Caco-2 (cell line): ENCODE data around the gene DLG2. TPM values are rescaled to one million over a fixed set of nuclear protein-coding genes. Genes with fewer than 3 reads are reported as not detected.

Source experiments
- BruUV-seq: library from RNA; stranded (reverse); fragments of 400-500 nt; replicated peaks from 2 replicates; lab custom pipeline; 2021; lab: Mats Ljungman, UMichigan
- CTCF ChIA-PET: fragments of 300-600 bp; sonication (Branson Sonifier 250); formaldehyde crosslinking; loops from one replicate; lab custom pipeline; 2022; ENCODE audit warnings: antibody characterized with exemption; lab: Charles Lee
- POLR2A ChIA-PET: fragments of 300-600 bp; sonication (Branson Sonifier 250); formaldehyde crosslinking; loops from one replicate; lab custom pipeline; 2022; ENCODE audit warnings: antibody characterized with exemption; lab: Charles Lee
- DNase-seq, 2 experiments: peaks; one replicate each; pipeline versions ENCODE4 v3.0.0 to v3.0.0-alpha.2; 2020 to 2022
- H3K27me3 ChIP-seq: replicated peaks from 2 replicates; pipeline ENCODE4 v1.6.0; 2011; ENCODE audit warnings: low read length; ENCODE audit not compliant: control insufficient read depth, insufficient read depth
- H3K36me3 ChIP-seq: 2 replicates; pipeline ENCODE4 v1.5.1; 2011; ENCODE audit warnings: low read length; ENCODE audit not compliant: control insufficient read depth, insufficient read depth
- H3K4me1 ChIP-seq: fragments of 250-450 bp; sonication (Bioruptor Pico); 2 replicates; pipeline ENCODE4 v1.5.1; 2020; ENCODE audit warnings: mild to moderate bottlenecking
- H3K4me3 ChIP-seq: 2 replicates; pipeline ENCODE4 v1.5.1; 2011; ENCODE audit warnings: low read depth, mild to moderate bottlenecking, control low read depth, low read length
- H3K9me3 ChIP-seq: fragments of 250-450 bp; sonication (Bioruptor Pico); 2 replicates; pipeline ENCODE4 v1.5.1; 2020; ENCODE audit warnings: mild to moderate bottlenecking, moderate library complexity
- H3K27ac Mint-ChIP-seq: one replicate; pipeline ENCODE4 v1.8.0; 2022; ENCODE audit warnings: mixed read lengths; ENCODE audit not compliant: unreplicated experiment
- H3K27me3 Mint-ChIP-seq: one replicate; pipeline ENCODE4 v1.8.0; 2022; ENCODE audit warnings: mixed read lengths; ENCODE audit not compliant: insufficient read depth, unreplicated experiment
- H3K36me3 Mint-ChIP-seq: one replicate; pipeline ENCODE4 v1.8.0; 2022; ENCODE audit warnings: mild to moderate bottlenecking, mixed read lengths; ENCODE audit not compliant: insufficient read depth, unreplicated experiment
- H3K4me1 Mint-ChIP-seq: one replicate; pipeline ENCODE4 v1.8.0; 2022; ENCODE audit warnings: low read depth, mixed read lengths; ENCODE audit not compliant: unreplicated experiment
- H3K4me3 Mint-ChIP-seq: one replicate; pipeline ENCODE4 v1.8.0; 2022; ENCODE audit warnings: mild to moderate bottlenecking, moderate library complexity, mixed read lengths; ENCODE audit not compliant: unreplicated experiment
- H3K9me3 Mint-ChIP-seq: one replicate; pipeline ENCODE4 v1.8.0; 2022; ENCODE audit warnings: mixed read lengths; ENCODE audit not compliant: unreplicated experiment
- CTCF ChIP-seq, 2 experiments: fragments of 200-600 bp in 1 of 2; IDR thresholded peaks; 1 replicate in 1 of 2; 2 replicates in 1 of 2; pipeline versions ENCODE4 v1.5.1 to v1.8.0; 2011 to 2022; ENCODE audit warnings: antibody characterized with exemption in 1 of 2, control low read depth in 1 of 2, inconsistent platforms in 1 of 2, low read depth in 1 of 2, low read length in 1 of 2, mild to moderate bottlenecking in 1 of 2, moderate library complexity in 1 of 2; ENCODE audit not compliant: insufficient read depth in 1 of 2, severe bottlenecking in 1 of 2, unreplicated experiment in 1 of 2
- intact Hi-C: fragments of 100-400 bp; cut with micrococcal nuclease; formaldehyde crosslinking; loops from one replicate; pipeline ENCODE4 v1.10.0; 2022; ENCODE audit not compliant: unreplicated experiment
- total RNA-seq: library from RNA; stranded (reverse); gene quantifications from 2 replicates; pipeline ENCODE4 v1.2.3, GENCODE V29; 2022

The DLG2 gene
- total RNA-seq, 1 experiment from 2014 or later: 21.6 TPM

- BruUV-seq: no TSS peak
- TF ChIP-seq CTCF (IDR thresholded peaks at IDR 0.05; ENCODE audit: insufficient read depth in 1 of 2, low read depth in 1 of 2, low read length in 1 of 2, severe bottlenecking in 1 of 2, unreplicated experiment in 1 of 2): no peak
- Mint-ChIP-seq H3K27me3 (no peaks in the 10 kb centered on the region), H3K4me1 (peaks cover 33% of the 10 kb centered on the region), H3K9me3 (no peaks in the 10 kb centered on the region), H3K4me3 (peak overlapping the region; percentile 34), H3K27ac (peak overlapping the region; percentile 70), H3K36me3 (no peaks in the 10 kb centered on the region)
- intact Hi-C loops: no loop called here
- no peaks in the 10 kb centered on the region for H3K27me3 ChIP-seq
- H3K4me1 ChIP-seq: peaks cover 51% of the 10 kb centered on the region
- H3K9me3 ChIP-seq: no peaks in the 10 kb centered on the region
- ChIA-PET CTCF (interaction anchor here (1.0 to 1.2 kb wide), 3 partner anchors 10 to 42 kb away, joined by 3 to 5 read pairs (median 4); no protein-coding TSS in a partner anchor), POLR2A (no interaction called here)
- no peak for DNase-seq
- no peak overlapping the region for H3K4me3 ChIP-seq
- H3K36me3 ChIP-seq: no peaks in the 10 kb centered on the region
Measured at GRCh38 chr11:83681031-83681781, 1945.9 kb downstream of the DLG2 start.

- CTCF ChIA-PET: interaction anchor here (1.0 kb wide), 1 partner anchor 9 kb away, joined by 3 read pairs; no protein-coding TSS in a partner anchor
- H3K27me3 Mint-ChIP-seq: no peaks in the 10 kb centered on the region
Measured at GRCh38 chr11:83680321-83680720, 1946.8 kb downstream of the DLG2 start.

More at GRCh38 chr11:83680321-83680720, 1946.8 kb downstream of the DLG2 start:
- no TSS peak for BruUV-seq
- Histone ChIP-seq H3K36me3 (no peaks in the 10 kb centered on the region), H3K4me1 (peaks cover 50% of the 10 kb centered on the region), H3K9me3 (no peaks in the 10 kb centered on the region), H3K4me3 (no peak overlapping the region), H3K27me3 (no peaks in the 10 kb centered on the region)
- intact Hi-C loops: no loop called here
- TF ChIP-seq CTCF (IDR thresholded peaks at IDR 0.05; ENCODE audit: insufficient read depth in 1 of 2, low read depth in 1 of 2, low read length in 1 of 2, severe bottlenecking in 1 of 2, unreplicated experiment in 1 of 2): no peak
- Mint-ChIP-seq H3K27ac (no peak overlapping the region), H3K4me1 (peaks cover 24% of the 10 kb centered on the region), H3K4me3 (no peak overlapping the region), H3K36me3 (no peaks in the 10 kb centered on the region), H3K9me3 (no peaks in the 10 kb centered on the region)
- DNase-seq: no peak
- POLR2A ChIA-PET: no interaction called here
